HepG2 (cell line): Measurements from ENCODE around the gene FBXO33. TPM values are rescaled to one million over a fixed set of nuclear protein-coding genes. Genes with fewer than 3 reads are reported as not detected.

Experiments used
- ATAC-seq: fragments of 200-7000 bp; cut with Tn5 transposase; 3 replicates; pipeline ENCODE4 v1.9.1; 2020; ENCODE audit warnings: mild to moderate bottlenecking, moderate library complexity
- BruUV-seq: library from RNA; stranded (reverse); fragments of 400-500 nt; replicated peaks from 2 replicates; lab custom pipeline; 2021; lab: Mats Ljungman, UMichigan
- CTCF ChIA-PET: fragments of 300-600 bp; formaldehyde crosslinking; extraction: SDS; loops from one replicate; lab custom pipeline; 2021; ENCODE audit warnings: low total read pairs, inconsistent platforms, low intra/inter-chr PET ratio; lab: Yijun Ruan, JAX
- POLR2A ChIA-PET: fragments of 350-600 bp; sonication (Branson Sonifier 250); formaldehyde crosslinking; loops from one replicate; lab custom pipeline; 2020; ENCODE audit warnings: antibody characterized with exemption, inconsistent platforms; lab: Yijun Ruan, JAX
- DNase-seq: peaks from one replicate; pipeline ENCODE4 v3.0.0-alpha.2; 2015; ENCODE audit warnings: low spot score
- FAIRE-seq: peaks from 3 replicates; lab custom pipeline; 2011; peaks lifted over from hg19 to GRCh38; lab: Jason Lieb, UNC
- H2AFZ ChIP-seq: one replicate; pipeline ENCODE4 v1.6.1; 2011; ENCODE audit warnings: low read length, inconsistent platforms
- H3K27ac ChIP-seq: fragments of 300-600 bp; 3 replicates; pipeline ENCODE4 v1.8.0; 2011; ENCODE audit warnings: mixed run types, mild to moderate bottlenecking, mixed read lengths, low read length, inconsistent platforms; ENCODE audit not compliant: insufficient read depth; ENCODE audit errors: extremely low read length
- H3K27me3 ChIP-seq, 2 experiments: fragments of 200-600 bp in 1 of 2; 2 replicates in 1 of 2; 3 replicates in 1 of 2; pipeline versions ENCODE4 v1.6.0 to v1.8.0; 2011; ENCODE audit warnings: low read length in 2 of 2, mild to moderate bottlenecking in 2 of 2, moderate library complexity in 2 of 2, inconsistent platforms in 1 of 2; ENCODE audit not compliant: insufficient read depth in 2 of 2, control insufficient read depth in 1 of 2
- H3K36me3 ChIP-seq, 2 experiments: fragments of 200-600 bp in 1 of 2; replicated peaks in 1 of 2; 2 replicates in 1 of 2; 3 replicates in 1 of 2; pipeline versions ENCODE4 v1.5.1 to v1.8.0; 2011; ENCODE audit warnings: low read length in 2 of 2, inconsistent platforms in 1 of 2; ENCODE audit not compliant: insufficient read depth in 2 of 2, control insufficient read depth in 1 of 2
- H3K4me1 ChIP-seq: 2 replicates; pipeline ENCODE4 v1.5.1; 2012; ENCODE audit warnings: low read length, inconsistent platforms; ENCODE audit not compliant: insufficient read depth
- H3K4me2 ChIP-seq: 2 replicates; pipeline ENCODE4 v1.6.0; 2011; ENCODE audit warnings: low read depth, low read length, inconsistent platforms
- H3K4me3 ChIP-seq, 3 experiments: fragments of 200-600 bp in 1 of 3; sonication (generic), shearing (Covaris generic) in 1 of 3; replicated peaks in 1 of 3; 2 replicates each; pipeline ENCODE4 v1.5.1; 2011 to 2016; ENCODE audit warnings: low read length in 3 of 3, inconsistent platforms in 2 of 3, low read depth in 2 of 3, mild to moderate bottlenecking in 2 of 3, control low read depth in 1 of 3, mixed read lengths in 1 of 3; ENCODE audit not compliant: insufficient read depth in 1 of 3
- H3K79me2 ChIP-seq: one replicate; pipeline ENCODE4 v1.6.1; 2011; ENCODE audit warnings: low read length, inconsistent platforms; ENCODE audit not compliant: insufficient read depth
- H3K9ac ChIP-seq: 2 replicates; pipeline ENCODE4 v1.6.0; 2011; ENCODE audit warnings: mild to moderate bottlenecking, low read depth, low read length, inconsistent platforms; ENCODE audit not compliant: insufficient read depth
- H3K9me3 ChIP-seq: 2 replicates; pipeline ENCODE4 v1.5.1; 2012; ENCODE audit warnings: mild to moderate bottlenecking, low read length
- H4K20me1 ChIP-seq: 2 replicates; pipeline ENCODE4 v1.6.0; 2011; ENCODE audit warnings: inconsistent platforms, mild to moderate bottlenecking, low read length, moderate library complexity; ENCODE audit not compliant: insufficient read depth
- ARNT ChIP-seq: fragments of 450-650 bp; IDR thresholded peaks from 2 replicates; pipeline ENCODE4 v1.6.1; 2017
- CHD2 ChIP-seq: IDR thresholded peaks from 2 replicates; pipeline ENCODE4 v1.6.1; 2011; ENCODE audit warnings: low read depth, low read length, improper control_type of control experiment
- FOXJ3 ChIP-seq: sonication (generic); formaldehyde crosslinking; IDR thresholded peaks from 2 replicates; pipeline ENCODE4 v1.4.0; 2020; ENCODE audit warnings: missing genetic modification reagents, mild to moderate bottlenecking, borderline replicate concordance
- HOXD1 ChIP-seq: sonication (generic); formaldehyde crosslinking; IDR thresholded peaks from 2 replicates; pipeline ENCODE4 v1.5.0; 2020; ENCODE audit warnings: missing genetic modification reagents
- PAWR ChIP-seq: sonication (generic); formaldehyde crosslinking; IDR thresholded peaks from 2 replicates; pipeline ENCODE4 v1.4.0; 2020; ENCODE audit warnings: missing genetic modification reagents, mild to moderate bottlenecking, borderline replicate concordance
- YEATS2 ChIP-seq: sonication (generic); formaldehyde crosslinking; IDR thresholded peaks from 2 replicates; pipeline ENCODE4 v1.4.0; 2020; ENCODE audit warnings: missing genetic modification reagents, borderline replicate concordance
- ZNF280B ChIP-seq: sonication (generic); formaldehyde crosslinking; IDR thresholded peaks from 2 replicates; pipeline ENCODE4 v1.5.0; 2020; ENCODE audit warnings: missing genetic modification reagents, mild to moderate bottlenecking, borderline replicate concordance
- ZNF547 ChIP-seq: sonication (generic); formaldehyde crosslinking; IDR thresholded peaks from 2 replicates; pipeline ENCODE4 v1.5.1; 2020; ENCODE audit warnings: mild to moderate bottlenecking, missing genetic modification reagents
- ZNF550 ChIP-seq: sonication (generic); formaldehyde crosslinking; IDR thresholded peaks from 2 replicates; pipeline ENCODE4 v1.4.0; 2020; ENCODE audit warnings: mild to moderate bottlenecking, missing genetic modification reagents, borderline replicate concordance
- ZNF574 ChIP-seq: sonication (generic); formaldehyde crosslinking; IDR thresholded peaks from 2 replicates; pipeline ENCODE4 v1.4.0; 2020; ENCODE audit warnings: missing genetic modification reagents
- ZNF770 ChIP-seq: sonication (generic); formaldehyde crosslinking; IDR thresholded peaks from 2 replicates; pipeline ENCODE4 v1.5.0; 2020; ENCODE audit warnings: mild to moderate bottlenecking, missing genetic modification reagents
- ZNF878 ChIP-seq: sonication (generic); formaldehyde crosslinking; IDR thresholded peaks from 2 replicates; pipeline ENCODE4 v1.8.1; 2023; ENCODE audit warnings: mild to moderate bottlenecking, missing genetic modification reagents, moderate library complexity
- WGBS: methylation state at CpG from one replicate; pipeline ENCODE4 v1.1.6; 2017; ENCODE audit warnings: low lambda C conversion rate; 5-methylcytosine and 5-hydroxymethylcytosine counted together
- in situ Hi-C: cut with HindIII; loops from 2 replicates; pipeline ENCODE4 v1.10.0; 2017; ENCODE audit warnings: low pct_unique_long_range_greater_than_20kb; ENCODE audit not compliant: extremely low pct_ligation_motif_present
- intact Hi-C: fragments of 100-400 bp; cut with micrococcal nuclease; formaldehyde crosslinking; loops from one replicate; pipeline ENCODE4 v1.10.0; 2022; ENCODE audit not compliant: unreplicated experiment
- polyA plus RNA-seq, 8 experiments: library from polyadenylated mRNA; depleted of rRNA in 3 of 8; stranded (reverse) in 7 of 8; unstranded in 1 of 8; fragments of >200 nt; fragmentation: Illumina TruSeq in 4 of 8; extraction: Trizol in 4 of 8; gene quantifications; 2 replicates each; pipeline versions ENCODE4 v1.2.1 to v1.2.3, GENCODE V29; 2011 to 2016; ENCODE audit warnings: low read depth in 4 of 8, missing spikeins in 1 of 8, mixed read lengths in 1 of 8; ENCODE audit not compliant: insufficient read depth in 1 of 8
- total RNA-seq, 5 experiments: library from RNA; depleted of rRNA; stranded (reverse); fragments of >200 nt; fragmentation: Illumina TruSeq; extraction: Trizol; gene quantifications; 2 replicates each; pipeline ENCODE4 v1.2.3, GENCODE V29; 2016; ENCODE audit warnings: low read depth in 1 of 5
- TF ChIP-seq, protein P1 (sequence below): sonication (generic); formaldehyde crosslinking; IDR thresholded peaks from 2 replicates; pipeline ENCODE4 v1.8.0; 2022; ENCODE audit warnings: low read depth, missing genetic modification reagents
- TF ChIP-seq, protein P2 (sequence below): sonication (generic); formaldehyde crosslinking; IDR thresholded peaks from 2 replicates; pipeline ENCODE4 v1.5.0; 2020; ENCODE audit warnings: missing genetic modification reagents

The FBXO33 gene
- total and polyA plus RNA-seq, 2 of the 13 experiments (the other 11 are each of a cell fraction or from before 2014, with no cell fraction given), result 15.5 to 16.9 TPM

DNA sequence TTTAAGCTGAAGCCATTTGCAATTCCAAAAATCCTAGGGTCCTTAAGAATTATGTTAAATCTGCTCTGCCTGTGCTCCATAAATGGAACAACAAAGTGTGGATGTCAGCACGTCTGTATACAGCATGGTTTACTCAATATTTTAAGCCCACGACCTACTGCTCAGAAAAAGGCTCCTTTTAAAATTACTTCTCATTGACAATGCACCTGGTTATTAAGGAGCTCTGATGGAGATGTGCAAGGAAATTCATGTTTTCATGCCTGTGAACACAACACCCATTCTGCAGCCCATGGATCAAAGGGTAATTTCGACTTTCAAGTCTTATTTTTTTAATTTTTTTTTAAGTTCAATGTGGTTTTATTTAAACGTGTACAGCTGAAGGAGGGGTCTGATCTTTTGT is 48.1 kb downstream of the FBXO33 start (continued):
- TF ChIP-seq HOXD1 (0 out of 2 replicates have a peak, but pooled peaks have one; percentile 28), FOXJ3 (CRISPR knock-in tag) (0 out of 2 replicates have a peak, but pooled peaks have one; percentile 55), ZNF547 (no peak)

- Histone ChIP-seq H3K9me3 (no peaks in the 10 kb centered on the region), H3K36me3 (peaks cover 0 to 2% of the 10 kb centered on the region in 2 experiments; a peak in 1 of 5 replicates), H3K4me1 (no peaks in the 10 kb centered on the region), H3K9ac (no peak overlapping the region), H3K27me3 (no peaks in the 10 kb centered on the region), H4K20me1 (no peaks in the 10 kb centered on the region), H3K4me3 (no peak overlapping the region), H3K79me2 (no peaks in the 10 kb centered on the region), H3K4me2 (no peak overlapping the region), H2AFZ (no peak overlapping the region), H3K27ac (no peak overlapping the region)
- intact Hi-C loops (no loop called here), in situ Hi-C loops (no loop called here)
- DNase-seq, result no peak
- 83% methylated on average over 1 of the region's 1 CpG for WGBS
- ATAC-seq, result no peak; the same call in 2 of the 3 replicates
- BruUV-seq, result no TSS peak
- ChIA-PET CTCF (no interaction called here), POLR2A (interaction anchor here (0.6 to 1.6 kb wide), 4 partner anchors 8 to 281 kb away, joined by 3 to 5 read pairs (median 4); partner anchors contain the start of genes FBXO33, SEC23A and TRAPPC6B)
- no peak for FAIRE-seq
- TF ChIP-seq PAWR (CRISPR knock-in tag) (no peak), ZNF550 (CRISPR knock-in tag) (no peak), ZNF574 (CRISPR knock-in tag) (no peak), YEATS2 (CRISPR knock-in tag) (no peak), ZNF770 (no peak), ZNF878 (CRISPR knock-in tag) (no peak), ZNF280B (CRISPR knock-in tag) (no peak), ARNT (no peak), CHD2 (no peak)
- TF ChIP-seq, protein P1, sequence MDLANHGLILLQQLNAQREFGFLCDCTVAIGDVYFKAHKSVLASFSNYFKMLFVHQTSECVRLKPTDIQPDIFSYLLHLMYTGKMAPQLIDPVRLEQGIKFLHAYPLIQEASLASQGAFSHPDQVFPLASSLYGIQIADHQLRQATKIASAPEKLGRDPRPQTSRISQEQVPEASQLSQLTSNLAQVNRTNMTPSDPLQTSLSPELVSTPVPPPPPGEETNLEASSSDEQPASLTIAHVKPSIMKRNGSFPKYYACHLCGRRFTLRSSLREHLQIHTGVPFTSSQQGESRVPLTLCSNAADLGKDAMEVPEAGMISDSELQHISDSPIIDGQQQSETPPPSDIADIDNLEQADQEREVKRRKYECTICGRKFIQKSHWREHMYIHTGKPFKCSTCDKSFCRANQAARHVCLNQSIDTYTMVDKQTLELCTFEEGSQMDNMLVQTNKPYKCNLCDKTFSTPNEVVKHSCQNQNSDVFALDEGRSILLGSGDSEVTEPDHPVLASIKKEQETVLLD (CRISPR knock-in tag), result no peak
- TF ChIP-seq, protein P2, sequence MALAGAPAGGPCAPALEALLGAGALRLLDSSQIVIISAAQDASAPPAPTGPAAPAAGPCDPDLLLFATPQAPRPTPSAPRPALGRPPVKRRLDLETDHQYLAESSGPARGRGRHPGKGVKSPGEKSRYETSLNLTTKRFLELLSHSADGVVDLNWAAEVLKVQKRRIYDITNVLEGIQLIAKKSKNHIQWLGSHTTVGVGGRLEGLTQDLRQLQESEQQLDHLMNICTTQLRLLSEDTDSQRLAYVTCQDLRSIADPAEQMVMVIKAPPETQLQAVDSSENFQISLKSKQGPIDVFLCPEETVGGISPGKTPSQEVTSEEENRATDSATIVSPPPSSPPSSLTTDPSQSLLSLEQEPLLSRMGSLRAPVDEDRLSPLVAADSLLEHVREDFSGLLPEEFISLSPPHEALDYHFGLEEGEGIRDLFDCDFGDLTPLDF, result no peak
These were observed 48.5 kb downstream of the FBXO33 start for GRCh38 chr14:39383741-39384140.
